GM23338 (cell line): ENCODE data around the gene PLEKHD1.

ENCODE experiments used
- CREB1 ChIP-seq: fragments of 250-450 bp; sonication (Bioruptor Pico); IDR thresholded peaks from 2 replicates; pipeline ENCODE4 v1.5.0; 2020; ENCODE audit warnings: low read depth, mild to moderate bottlenecking, moderate library complexity
- EZH2 ChIP-seq: fragments of 200-600 bp; sonication (generic); IDR thresholded peaks from one replicate; pipeline ENCODE4 v1.8.0; 2017; ENCODE audit warnings: antibody characterized with exemption, mild to moderate bottlenecking, low read depth; ENCODE audit not compliant: unreplicated experiment
- EZH2phosphoT487 ChIP-seq: fragments of 200-600 bp; sonication (generic); IDR thresholded peaks from one replicate; pipeline ENCODE4 v1.8.1; 2018; ENCODE audit warnings: antibody characterized with exemption; ENCODE audit not compliant: unreplicated experiment
- JUNB ChIP-seq: IDR thresholded peaks from one replicate; pipeline ENCODE4 v1.6.1; 2016; ENCODE audit warnings: antibody characterized with exemption; ENCODE audit not compliant: unreplicated experiment
- NANOG ChIP-seq: IDR thresholded peaks from 2 replicates; pipeline ENCODE4 v1.6.1; 2016; ENCODE audit warnings: antibody characterized with exemption, borderline replicate concordance
- POLR2AphosphoS5 ChIP-seq: IDR thresholded peaks from 2 replicates; pipeline ENCODE4 v1.6.1; 2016; ENCODE audit warnings: antibody characterized with exemption, low read depth
- ZNF331 ChIP-seq: fragments of 250-450 bp; sonication (Bioruptor Pico); IDR thresholded peaks from 2 replicates; pipeline ENCODE4 v1.5.0; 2020; ENCODE audit warnings: low read depth, mild to moderate bottlenecking, moderate library complexity
- TF ChIP-seq, protein P1 (sequence below), 2 experiments: fragments of 200-600 bp in 1 of 2; sonication (generic) in 1 of 2; conservative IDR thresholded peaks; 2 replicates each; pipeline versions ENCODE4 v1.5.1 to v1.6.1; 2016 to 2017; ENCODE audit warnings: antibody characterized with exemption in 2 of 2, low read depth in 2 of 2, mild to moderate bottlenecking in 2 of 2, moderate library complexity in 1 of 2
- TF ChIP-seq, protein P2 (sequence below): IDR thresholded peaks from one replicate; pipeline ENCODE4 v1.6.1; 2018; ENCODE audit warnings: antibody characterized with exemption; ENCODE audit not compliant: unreplicated experiment
- TF ChIP-seq, protein P3 (sequence below): IDR thresholded peaks from 2 replicates; pipeline ENCODE4 v1.6.1; 2016; ENCODE audit warnings: antibody characterized with exemption
- TF ChIP-seq, protein P4 (sequence below): fragments of 250-450 bp; sonication (Bioruptor Pico); IDR thresholded peaks from 2 replicates; pipeline ENCODE4 v1.5.0; 2020; ENCODE audit warnings: mild to moderate bottlenecking, moderate library complexity

DNA sequence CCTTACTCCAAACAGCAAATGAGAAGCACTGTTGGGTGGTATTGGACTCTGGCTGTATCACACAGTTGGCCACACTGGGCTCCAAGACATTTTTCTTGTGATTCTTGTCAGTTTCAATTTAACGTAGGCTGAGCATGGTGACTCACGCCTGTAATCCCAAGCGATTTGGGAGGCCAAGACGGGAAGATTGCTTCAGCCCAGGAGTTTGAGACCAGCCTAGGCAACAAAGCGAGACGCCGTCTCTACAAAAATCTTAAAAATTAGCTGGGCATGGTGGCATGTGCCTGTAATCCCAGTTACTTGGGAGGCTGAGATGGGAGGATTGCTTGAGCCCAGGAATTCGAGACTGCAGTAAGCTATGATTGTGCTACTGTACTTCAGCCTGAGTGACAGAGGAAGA lies 35.3 kb upstream of the PLEKHD1 start:
- TF ChIP-seq, protein P1, sequence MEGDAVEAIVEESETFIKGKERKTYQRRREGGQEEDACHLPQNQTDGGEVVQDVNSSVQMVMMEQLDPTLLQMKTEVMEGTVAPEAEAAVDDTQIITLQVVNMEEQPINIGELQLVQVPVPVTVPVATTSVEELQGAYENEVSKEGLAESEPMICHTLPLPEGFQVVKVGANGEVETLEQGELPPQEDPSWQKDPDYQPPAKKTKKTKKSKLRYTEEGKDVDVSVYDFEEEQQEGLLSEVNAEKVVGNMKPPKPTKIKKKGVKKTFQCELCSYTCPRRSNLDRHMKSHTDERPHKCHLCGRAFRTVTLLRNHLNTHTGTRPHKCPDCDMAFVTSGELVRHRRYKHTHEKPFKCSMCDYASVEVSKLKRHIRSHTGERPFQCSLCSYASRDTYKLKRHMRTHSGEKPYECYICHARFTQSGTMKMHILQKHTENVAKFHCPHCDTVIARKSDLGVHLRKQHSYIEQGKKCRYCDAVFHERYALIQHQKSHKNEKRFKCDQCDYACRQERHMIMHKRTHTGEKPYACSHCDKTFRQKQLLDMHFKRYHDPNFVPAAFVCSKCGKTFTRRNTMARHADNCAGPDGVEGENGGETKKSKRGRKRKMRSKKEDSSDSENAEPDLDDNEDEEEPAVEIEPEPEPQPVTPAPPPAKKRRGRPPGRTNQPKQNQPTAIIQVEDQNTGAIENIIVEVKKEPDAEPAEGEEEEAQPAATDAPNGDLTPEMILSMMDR (conservative IDR thresholded peaks at IDR 0.05; ENCODE audit: low read depth in 2 of 2), result no peak
- TF ChIP-seq JUNB (no peak), EZH2 (no peak), EZH2phosphoT487 (no peak), CREB1 (no peak), POLR2AphosphoS5 (no peak), ZNF331 (CRISPR knock-in tag) (no peak), NANOG (no peak)
- TF ChIP-seq, protein P2, sequence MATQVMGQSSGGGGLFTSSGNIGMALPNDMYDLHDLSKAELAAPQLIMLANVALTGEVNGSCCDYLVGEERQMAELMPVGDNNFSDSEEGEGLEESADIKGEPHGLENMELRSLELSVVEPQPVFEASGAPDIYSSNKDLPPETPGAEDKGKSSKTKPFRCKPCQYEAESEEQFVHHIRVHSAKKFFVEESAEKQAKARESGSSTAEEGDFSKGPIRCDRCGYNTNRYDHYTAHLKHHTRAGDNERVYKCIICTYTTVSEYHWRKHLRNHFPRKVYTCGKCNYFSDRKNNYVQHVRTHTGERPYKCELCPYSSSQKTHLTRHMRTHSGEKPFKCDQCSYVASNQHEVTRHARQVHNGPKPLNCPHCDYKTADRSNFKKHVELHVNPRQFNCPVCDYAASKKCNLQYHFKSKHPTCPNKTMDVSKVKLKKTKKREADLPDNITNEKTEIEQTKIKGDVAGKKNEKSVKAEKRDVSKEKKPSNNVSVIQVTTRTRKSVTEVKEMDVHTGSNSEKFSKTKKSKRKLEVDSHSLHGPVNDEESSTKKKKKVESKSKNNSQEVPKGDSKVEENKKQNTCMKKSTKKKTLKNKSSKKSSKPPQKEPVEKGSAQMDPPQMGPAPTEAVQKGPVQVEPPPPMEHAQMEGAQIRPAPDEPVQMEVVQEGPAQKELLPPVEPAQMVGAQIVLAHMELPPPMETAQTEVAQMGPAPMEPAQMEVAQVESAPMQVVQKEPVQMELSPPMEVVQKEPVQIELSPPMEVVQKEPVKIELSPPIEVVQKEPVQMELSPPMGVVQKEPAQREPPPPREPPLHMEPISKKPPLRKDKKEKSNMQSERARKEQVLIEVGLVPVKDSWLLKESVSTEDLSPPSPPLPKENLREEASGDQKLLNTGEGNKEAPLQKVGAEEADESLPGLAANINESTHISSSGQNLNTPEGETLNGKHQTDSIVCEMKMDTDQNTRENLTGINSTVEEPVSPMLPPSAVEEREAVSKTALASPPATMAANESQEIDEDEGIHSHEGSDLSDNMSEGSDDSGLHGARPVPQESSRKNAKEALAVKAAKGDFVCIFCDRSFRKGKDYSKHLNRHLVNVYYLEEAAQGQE, result no peak
- TF ChIP-seq, protein P3, sequence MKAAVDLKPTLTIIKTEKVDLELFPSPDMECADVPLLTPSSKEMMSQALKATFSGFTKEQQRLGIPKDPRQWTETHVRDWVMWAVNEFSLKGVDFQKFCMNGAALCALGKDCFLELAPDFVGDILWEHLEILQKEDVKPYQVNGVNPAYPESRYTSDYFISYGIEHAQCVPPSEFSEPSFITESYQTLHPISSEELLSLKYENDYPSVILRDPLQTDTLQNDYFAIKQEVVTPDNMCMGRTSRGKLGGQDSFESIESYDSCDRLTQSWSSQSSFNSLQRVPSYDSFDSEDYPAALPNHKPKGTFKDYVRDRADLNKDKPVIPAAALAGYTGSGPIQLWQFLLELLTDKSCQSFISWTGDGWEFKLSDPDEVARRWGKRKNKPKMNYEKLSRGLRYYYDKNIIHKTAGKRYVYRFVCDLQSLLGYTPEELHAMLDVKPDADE, result no peak
- TF ChIP-seq, protein P4, sequence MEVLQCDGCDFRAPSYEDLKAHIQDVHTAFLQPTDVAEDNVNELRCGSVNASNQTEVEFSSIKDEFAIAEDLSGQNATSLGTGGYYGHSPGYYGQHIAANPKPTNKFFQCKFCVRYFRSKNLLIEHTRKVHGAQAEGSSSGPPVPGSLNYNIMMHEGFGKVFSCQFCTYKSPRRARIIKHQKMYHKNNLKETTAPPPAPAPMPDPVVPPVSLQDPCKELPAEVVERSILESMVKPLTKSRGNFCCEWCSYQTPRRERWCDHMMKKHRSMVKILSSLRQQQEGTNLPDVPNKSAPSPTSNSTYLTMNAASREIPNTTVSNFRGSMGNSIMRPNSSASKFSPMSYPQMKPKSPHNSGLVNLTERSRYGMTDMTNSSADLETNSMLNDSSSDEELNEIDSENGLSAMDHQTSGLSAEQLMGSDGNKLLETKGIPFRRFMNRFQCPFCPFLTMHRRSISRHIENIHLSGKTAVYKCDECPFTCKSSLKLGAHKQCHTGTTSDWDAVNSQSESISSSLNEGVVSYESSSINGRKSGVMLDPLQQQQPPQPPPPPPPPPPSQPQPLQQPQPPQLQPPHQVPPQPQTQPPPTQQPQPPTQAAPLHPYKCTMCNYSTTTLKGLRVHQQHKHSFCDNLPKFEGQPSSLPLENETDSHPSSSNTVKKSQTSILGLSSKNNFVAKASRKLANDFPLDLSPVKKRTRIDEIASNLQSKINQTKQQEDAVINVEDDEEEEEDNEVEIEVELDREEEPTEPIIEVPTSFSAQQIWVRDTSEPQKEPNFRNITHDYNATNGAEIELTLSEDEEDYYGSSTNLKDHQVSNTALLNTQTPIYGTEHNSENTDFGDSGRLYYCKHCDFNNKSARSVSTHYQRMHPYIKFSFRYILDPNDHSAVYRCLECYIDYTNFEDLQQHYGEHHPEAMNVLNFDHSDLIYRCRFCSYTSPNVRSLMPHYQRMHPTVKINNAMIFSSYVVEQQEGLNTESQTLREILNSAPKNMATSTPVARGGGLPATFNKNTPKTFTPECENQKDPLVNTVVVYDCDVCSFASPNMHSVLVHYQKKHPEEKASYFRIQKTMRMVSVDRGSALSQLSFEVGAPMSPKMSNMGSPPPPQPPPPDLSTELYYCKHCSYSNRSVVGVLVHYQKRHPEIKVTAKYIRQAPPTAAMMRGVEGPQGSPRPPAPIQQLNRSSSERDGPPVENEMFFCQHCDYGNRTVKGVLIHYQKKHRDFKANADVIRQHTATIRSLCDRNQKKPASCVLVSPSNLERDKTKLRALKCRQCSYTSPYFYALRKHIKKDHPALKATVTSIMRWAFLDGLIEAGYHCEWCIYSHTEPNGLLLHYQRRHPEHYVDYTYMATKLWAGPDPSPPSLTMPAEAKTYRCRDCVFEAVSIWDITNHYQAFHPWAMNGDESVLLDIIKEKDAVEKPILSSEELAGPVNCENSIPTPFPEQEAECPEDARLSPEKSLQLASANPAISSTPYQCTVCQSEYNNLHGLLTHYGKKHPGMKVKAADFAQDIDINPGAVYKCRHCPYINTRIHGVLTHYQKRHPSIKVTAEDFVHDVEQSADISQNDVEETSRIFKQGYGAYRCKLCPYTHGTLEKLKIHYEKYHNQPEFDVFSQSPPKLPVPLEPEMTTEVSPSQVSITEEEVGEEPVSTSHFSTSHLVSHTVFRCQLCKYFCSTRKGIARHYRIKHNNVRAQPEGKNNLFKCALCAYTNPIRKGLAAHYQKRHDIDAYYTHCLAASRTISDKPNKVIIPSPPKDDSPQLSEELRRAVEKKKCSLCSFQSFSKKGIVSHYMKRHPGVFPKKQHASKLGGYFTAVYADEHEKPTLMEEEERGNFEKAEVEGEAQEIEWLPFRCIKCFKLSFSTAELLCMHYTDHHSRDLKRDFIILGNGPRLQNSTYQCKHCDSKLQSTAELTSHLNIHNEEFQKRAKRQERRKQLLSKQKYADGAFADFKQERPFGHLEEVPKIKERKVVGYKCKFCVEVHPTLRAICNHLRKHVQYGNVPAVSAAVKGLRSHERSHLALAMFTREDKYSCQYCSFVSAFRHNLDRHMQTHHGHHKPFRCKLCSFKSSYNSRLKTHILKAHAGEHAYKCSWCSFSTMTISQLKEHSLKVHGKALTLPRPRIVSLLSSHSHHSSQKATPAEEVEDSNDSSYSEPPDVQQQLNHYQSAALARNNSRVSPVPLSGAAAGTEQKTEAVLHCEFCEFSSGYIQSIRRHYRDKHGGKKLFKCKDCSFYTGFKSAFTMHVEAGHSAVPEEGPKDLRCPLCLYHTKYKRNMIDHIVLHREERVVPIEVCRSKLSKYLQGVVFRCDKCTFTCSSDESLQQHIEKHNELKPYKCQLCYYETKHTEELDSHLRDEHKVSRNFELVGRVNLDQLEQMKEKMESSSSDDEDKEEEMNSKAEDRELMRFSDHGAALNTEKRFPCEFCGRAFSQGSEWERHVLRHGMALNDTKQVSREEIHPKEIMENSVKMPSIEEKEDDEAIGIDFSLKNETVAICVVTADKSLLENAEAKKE (CRISPR knock-in tag), result no peak
